ENCODE data around the gene CDIPT.
"Not testable (repeated sequence)": the region's sequence is repeated elsewhere in the genome, so short reads cannot be mapped to it uniquely, and the experiment has no call there.

Gene CDIPT, protein sequence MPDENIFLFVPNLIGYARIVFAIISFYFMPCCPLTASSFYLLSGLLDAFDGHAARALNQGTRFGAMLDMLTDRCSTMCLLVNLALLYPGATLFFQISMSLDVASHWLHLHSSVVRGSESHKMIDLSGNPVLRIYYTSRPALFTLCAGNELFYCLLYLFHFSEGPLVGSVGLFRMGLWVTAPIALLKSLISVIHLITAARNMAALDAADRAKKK

DNA sequence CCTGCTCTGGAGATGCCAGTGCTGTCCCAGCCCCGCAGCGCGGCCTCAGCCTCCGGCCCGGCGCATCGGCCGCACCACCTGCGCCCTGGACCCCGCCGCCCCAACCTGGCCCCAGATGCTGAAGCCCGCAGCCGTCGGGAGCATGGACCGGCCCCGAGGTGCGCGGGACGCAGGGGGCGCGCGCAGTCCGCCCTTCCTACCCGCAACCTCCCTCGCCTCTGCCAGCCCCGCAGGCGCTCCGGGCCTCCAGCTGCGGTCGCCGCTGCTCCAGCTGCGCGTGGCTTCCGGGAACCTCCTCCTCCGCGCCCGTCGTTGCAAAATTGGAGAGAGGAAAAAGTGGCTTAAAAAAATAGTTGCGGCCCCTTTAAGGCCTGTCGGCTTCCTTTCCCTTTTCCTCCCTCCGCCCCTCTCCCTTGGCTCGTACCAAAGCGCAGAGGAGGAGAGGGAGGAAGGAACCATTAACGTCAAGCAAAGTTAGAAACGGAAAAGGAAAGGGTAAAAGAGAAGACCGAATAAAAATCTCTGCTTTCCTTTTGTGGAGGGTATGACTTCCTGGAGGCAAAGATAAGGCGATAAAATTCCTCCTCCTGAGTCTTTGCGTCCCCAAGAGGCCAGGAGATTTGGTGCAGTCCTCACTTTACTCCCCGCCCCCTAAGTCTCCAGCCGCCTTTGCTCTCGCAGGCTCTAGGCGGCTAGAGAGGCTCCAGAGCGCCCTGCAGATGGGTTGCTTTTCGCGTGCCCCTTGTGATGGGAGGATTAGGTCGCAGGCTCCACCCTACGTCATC, at the start of gene CDIPT:
Gene CDIPT, minus strand, starts transcription at position 343 of the 785 bp plus-strand sequence. CDS start 369 bp downstream, outside the sequence.
- DNase-seq (ENCODE audit: insufficient read length, low spot score): peak; percentile 91
- FAIRE-seq: peak; percentile 36

DNA sequence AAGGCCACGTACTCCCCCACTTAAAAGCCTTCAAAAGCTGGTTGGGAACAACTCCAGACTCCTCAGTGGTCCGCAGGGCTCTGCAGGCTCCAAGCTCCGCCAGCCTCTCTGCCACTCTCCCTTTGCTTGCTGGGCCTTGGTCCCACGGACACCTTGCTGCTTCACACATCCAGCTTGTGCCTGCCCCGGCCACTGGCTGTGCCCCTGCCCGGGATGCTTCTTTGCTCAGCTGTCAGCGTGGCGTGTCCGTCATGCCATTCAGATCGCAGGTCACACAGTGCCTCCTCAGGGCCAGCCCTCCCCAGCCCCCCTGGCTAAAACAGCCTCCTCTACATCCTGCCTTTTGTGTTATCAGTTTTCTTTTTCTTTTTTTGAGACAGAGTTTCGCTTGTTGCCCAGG, 49.1 kb upstream of the CDIPT start:
- DNase-seq (ENCODE audit: insufficient read length, low spot score) (no peak), FAIRE-seq (no peak)

DNA sequence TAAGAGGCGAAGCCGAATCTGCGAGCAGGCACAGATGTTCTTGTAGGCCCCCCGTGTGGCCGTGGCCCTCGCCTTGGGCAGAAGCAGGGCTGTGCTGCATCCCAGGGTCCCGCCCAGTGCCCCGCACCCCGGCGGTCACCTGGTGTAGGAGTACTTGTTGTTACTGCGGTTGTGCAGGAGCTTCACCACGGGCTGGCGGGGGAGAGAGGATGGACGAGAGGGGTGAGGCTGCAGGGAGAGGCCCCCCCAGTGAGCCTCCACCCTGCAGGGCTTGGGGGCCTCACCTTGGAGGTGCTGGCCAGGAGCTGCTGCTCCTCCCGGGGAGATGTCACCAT, 48.6 kb upstream of the CDIPT start:
- DNase-seq (ENCODE audit: insufficient read length, low spot score) (no peak), FAIRE-seq (no peak)

DNA sequence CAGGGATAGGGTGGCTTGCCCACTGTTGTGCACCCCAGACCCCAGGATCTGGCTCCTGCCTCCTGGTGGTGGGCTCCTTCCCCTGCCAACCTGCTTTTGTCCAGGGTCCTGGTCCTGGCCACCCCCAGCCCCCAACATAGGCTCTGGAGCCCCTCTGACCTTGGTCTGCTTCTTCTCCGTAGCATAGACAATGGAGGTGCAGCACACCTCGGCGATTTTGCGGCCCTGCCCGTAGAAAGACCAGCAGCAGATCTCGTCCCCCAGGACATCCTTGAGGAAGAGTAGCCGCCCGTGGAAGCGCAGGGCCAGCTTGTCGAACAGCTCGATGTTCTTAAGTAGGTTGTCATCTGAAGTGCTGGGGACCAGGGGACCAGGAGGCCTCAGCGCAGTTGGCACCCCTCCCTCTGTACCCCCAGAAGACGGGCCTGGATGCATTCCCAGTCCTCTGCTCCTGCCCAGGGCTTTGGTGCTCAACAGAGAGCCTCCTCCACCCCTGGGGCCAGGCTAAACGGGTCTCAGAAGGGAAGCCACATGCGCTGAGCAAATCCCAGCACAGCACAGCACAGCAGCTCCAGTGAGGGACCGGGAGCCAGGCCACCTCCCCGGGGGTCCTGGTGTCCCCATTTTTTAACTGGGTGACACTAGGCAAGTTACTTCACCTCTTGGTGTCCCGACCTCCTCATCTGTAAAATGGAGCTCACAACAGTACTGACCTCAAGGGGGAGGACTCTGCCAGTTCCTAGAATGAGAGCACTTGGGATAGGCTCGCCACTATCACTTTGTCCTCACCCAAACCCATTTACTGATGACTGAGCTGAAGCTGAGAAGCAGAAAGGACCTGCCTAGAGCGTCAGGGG, 48.0 kb upstream of the CDIPT start:
- FAIRE-seq: no peak
- no peak for DNase-seq (ENCODE audit: insufficient read length, low spot score)

DNA sequence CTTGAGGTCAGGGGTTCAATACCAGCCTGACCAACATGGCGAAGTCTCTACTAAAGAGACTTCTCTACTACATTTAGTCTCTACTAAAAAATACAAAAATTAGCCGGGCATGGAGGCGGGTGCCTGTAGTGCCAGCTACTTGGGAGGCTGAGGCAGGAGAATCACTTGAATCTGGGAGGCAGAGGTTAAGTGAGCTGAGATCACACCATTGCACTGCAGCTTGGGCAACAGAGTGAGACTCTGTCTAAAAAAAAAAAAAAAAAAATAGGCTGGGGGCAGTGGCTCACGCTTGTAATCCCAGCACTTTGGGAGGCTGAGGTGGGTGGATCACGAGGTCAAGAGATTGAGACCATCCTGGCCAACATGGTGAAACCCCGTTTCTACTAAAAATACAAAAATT, 46.8 kb upstream of the CDIPT start:
- not testable (repeated sequence) for DNase-seq (ENCODE audit: insufficient read length, low spot score); FAIRE-seq

DNA sequence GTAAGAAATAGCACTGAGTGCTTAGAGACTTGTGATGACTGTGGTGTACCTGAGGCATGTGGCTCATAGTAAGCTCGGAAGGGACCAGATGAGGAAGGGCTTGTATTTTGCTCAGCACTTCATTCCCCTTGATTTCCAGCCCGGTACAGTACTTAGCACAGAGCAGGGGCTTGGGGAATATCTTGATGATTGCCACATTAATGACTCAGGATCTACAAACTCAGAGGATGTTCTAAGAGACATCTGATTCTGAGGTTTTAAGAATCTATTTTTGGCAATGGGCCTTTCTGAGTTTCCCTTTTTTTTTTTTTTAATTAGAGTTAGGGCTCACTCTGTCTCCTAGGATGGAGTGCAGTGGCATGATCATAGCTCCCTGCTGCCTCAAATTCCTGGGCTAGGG, 46.4 kb upstream of the CDIPT start:
- DNase-seq (ENCODE audit: insufficient read length, low spot score) (no peak), FAIRE-seq (no peak)

DNA sequence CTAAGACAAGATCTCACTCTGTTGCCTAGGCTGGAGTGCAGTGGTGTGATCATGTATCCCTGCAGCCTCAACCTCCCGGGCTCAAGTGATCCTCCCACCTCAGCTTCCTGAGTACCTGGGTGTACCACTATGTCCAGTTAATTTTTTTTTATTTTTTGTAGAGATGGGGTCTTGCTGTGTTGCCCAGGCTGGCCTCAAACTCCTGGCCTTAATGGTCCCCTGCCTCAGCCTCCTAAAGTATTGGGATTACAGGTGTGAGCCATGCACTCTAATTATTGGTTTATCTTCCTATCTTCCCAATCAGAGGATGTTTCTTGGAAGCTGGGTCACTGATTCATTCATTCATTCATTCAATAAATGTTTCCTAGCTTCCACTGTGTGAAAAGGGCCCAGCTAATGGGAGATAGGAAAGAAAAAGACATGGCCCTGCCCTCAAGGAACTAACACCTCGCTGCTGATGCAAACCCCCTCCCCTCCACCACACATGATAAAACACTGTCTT, 45.7 kb upstream of the CDIPT start:
- FAIRE-seq (no peak), DNase-seq (ENCODE audit: insufficient read length, low spot score) (no peak)

DNA sequence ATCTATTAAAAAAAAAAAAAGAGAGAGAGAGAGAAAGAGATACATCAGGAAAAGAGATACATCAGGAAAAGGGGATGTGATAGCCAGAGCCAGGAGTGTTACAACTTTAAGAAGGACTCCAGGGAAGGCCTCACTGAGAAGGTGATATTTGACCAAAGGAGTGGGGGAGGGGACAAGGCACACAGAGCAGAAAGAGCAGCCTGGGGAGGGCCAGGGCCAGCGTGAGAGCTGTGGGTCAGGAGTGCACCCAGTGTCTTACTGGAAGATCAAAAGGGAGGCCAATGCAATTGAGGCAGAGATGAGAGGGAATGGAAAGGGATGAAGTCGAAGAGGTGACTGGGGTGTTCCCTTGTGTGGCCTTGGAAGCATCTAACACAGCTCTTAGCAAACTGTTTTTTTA, 44.9 kb upstream of the CDIPT start:
- DNase-seq (ENCODE audit: insufficient read length, low spot score) (no peak), FAIRE-seq (no peak)

DNA sequence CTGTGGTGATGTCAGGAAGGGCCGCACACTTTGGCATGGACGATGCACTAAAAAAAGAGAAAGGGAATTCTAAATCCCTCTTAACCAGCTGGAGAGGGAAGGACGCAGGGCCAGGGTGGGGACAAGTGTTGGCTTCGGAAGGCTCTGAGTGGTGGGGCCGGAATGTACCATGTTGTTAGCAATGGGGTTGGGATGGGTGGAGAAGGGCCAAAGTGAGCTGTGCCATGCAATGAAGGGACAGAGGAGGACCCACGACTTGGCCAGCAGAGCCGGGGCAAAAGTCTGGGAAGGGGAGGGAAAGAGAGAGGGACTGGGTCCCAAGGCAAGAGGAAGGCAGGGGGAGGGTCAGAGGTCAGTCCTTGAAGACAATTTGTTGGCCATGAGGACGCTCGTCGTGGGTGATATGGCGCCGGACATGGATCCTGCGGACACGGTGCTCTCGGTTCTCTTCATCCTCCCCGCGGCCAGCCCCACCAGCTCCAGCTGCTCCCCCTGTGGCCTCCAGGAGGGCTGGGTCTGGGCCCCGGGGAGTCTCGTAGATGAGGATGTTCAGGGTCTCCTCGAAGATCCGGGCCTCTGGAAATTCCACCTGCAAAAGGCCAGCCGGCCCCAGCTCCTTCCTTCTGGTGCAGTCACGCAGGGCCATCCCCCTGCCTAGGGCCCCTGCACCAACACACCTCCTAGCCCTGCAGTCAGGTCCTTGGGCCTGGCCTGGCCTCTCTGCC, 43.7 kb upstream of the CDIPT start:
- DNase-seq (ENCODE audit: insufficient read length, low spot score) (no peak), FAIRE-seq (no peak)

DNA sequence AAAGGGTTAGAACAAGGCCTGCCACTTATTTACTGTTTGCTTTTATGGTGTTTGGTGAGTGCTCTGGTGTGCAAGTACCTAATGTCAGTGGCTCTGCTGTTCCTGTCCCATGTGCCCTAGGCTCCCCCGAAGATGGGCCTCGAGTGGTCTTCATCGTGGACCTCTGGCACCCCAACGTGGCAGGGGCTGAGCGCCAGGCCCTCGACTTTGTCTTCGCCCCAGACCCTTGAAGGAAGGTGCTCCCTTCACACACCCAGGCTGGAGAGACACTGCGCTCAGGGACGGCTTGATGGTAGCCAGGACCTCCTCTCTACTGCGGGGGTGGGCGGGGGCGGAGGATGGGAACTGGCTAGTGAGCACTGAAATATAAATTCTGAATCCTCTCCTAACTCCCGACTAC, 42.6 kb upstream of the CDIPT start:
- DNase-seq (ENCODE audit: insufficient read length, low spot score): no peak
- FAIRE-seq: no peak

DNA sequence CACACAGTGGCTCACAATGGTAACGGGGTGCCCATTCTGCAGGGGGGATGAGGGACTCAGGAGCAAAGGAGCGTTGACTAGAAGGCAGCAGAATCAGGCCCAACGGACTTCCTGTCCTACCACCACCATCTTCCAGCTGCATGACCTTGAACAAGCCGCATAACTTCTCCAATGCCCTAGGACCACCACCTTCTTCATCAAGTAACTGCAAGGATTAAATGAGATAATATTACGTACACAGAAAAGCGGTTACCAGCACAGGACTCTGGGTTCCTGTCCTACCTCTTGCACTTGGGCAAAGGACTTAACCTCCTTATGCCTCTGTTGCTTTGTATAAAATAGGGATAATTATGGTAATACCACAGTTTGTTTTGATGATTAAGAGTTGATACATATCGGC, 41.9 kb upstream of the CDIPT start:
- FAIRE-seq (no peak), DNase-seq (ENCODE audit: insufficient read length, low spot score) (no peak)

DNA sequence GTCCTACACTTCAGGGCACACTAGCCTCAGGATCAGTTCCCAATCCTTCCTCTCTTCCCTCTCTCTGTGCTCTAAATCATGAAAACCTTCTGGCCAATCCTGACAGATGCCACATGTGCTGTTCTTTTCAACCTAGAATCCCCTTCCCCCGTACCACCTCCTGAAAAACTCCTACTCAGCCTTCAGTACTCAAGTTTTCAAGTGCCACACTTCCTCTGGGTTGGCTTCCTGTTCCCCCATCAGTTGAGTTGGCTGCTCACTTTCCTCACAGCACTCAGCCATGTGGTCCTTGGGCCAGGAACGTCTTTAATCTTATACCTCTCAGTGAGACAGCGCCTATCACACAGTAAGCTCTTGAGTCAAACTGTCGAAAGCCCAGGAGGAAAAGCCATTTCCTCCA, 40.6 kb upstream of the CDIPT start:
- FAIRE-seq: no peak
- no peak for DNase-seq (ENCODE audit: insufficient read length, low spot score)

DNA sequence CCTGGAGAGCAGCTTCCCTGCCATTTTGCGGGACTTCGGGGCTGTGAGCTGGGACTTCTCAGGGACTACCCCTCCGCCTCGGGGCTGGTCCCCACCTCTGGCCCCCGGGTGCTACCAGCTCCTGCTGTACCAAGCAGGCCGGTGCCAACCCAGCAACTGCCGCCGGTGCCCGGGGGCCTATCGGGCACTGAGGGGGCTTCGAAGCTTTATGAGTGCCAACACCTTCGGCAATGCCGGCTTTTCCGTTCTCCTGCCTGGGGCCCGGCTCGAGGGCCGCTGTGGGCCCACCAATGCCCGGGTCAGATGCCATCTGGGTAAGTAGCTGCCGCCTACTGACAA, 38.5 kb upstream of the CDIPT start:
- DNase-seq (ENCODE audit: insufficient read length, low spot score): no peak

DNA sequence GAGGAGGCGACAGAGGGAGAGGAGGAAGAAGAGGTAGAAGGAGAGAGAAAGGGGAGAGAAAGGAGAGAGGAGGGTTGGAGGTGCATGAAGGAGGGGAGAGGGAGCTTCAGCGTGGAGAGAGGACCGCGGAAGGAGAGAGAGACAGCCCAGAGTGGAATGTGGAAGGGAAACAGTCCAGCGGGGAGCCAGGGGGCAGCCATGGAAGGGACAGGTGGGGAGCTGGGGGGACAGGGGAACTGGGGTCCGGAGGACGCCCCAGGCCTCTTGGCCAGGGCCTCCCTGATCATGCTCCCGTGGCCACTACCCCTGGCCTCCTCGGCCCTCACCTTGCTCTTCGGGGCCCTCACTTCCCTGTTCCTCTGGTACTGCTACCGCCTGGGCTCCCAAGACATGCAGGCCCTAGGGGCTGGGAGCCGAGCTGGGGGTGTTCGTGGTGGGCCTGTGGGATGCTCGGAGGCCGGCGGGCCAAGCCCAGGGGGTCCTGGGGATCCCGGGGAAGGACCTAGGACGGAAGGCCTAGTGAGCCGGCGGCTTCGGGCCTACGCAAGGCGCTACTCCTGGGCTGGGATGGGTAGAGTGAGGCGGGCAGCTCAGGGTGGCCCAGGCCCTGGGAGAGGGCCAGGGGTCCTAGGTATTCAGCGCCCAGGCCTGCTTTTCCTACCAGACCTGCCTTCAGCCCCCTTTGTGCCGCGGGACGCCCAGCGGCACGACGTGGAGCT, 38.0 kb upstream of the CDIPT start:
- peak; percentile 25 for DNase-seq (ENCODE audit: insufficient read length, low spot score)
- no peak for FAIRE-seq

More for the DNA sequence above, 38.5 kb upstream of the CDIPT start:
- no peak for FAIRE-seq

DNA sequence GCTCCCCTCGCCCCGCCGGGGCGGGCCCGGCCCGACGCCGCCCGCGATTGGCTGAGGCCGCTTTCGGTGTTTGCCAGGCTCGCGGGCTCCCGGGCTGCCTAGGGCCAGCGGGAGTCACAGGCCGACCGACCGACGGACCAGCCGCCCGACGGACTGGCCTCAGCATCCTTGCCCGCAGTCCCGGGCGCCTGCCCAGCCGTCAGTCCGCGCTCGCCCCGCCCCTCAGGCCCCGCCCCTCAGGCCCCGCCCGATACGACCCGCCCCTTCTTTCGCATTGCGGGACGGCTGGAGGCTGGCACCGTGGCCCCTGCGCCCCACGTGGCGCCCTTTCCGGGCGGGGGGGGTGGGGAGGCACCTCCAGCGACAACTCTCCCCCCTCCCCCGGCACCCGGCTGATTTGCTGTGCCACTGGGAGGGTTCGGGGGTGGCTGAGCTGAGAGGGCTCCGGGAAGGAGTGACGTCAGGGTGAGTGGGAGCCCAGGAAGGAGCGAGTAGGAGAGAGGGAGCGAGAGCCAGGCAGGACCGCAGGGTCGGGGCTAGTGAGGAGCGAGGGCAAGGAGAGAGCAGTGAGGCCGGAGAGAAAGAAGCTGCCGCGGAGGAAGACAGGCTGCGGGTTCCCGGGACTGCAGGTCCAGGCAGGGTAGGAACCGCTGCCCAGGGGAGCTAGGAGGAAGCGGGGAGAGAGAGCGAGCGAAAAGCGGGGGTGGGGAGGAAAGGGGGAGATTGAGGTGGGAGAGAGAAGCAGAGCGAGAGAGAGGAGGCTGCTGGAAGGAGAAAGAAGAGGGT, 37.3 kb upstream of the CDIPT start, which contains the start of gene ASPHD1:
Gene ASPHD1, plus strand, starts transcription at position 387 of the 786 bp plus-strand sequence. CDS start 484 bp downstream, outside the sequence.
- FAIRE-seq (peak; percentile 4), DNase-seq (ENCODE audit: insufficient read length, low spot score) (peak; percentile 88)

DNA sequence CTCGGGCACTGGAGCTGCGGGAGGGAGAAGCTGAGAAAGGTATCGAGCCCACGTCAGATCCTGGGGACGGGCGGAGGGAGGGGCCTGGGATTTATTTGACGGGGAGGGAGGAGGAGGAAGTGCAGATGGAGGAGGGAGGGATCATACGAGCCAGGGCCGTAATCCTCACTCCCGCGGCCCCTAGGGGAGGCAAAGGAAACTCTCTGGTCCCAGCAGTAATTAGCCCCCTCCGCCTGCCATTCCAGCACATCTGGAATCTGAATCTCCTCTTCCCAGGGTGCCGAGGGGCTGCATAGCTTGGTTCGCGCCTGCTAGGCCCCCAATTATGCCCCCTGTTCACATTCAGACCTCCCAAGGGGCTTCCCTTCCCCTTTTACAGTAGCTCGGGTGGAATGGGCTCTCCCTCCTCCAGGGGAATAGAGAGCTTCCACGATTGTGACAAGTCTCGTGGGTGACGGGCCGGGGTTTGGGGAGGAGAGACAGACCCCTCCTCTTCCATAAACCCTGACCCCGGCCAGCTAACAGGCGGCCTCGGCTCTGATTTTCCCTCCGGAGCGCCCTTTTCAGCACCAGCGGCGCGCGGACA, 36.6 kb upstream of the CDIPT start, which contains the start of gene SEZ6L2:
Gene SEZ6L2, minus strand, starts transcription at position 35 of the 586 bp plus-strand sequence. CDS start 531 bp downstream, outside the sequence.
- DNase-seq (ENCODE audit: insufficient read length, low spot score) (peak; percentile 96), FAIRE-seq (no peak)

DNA sequence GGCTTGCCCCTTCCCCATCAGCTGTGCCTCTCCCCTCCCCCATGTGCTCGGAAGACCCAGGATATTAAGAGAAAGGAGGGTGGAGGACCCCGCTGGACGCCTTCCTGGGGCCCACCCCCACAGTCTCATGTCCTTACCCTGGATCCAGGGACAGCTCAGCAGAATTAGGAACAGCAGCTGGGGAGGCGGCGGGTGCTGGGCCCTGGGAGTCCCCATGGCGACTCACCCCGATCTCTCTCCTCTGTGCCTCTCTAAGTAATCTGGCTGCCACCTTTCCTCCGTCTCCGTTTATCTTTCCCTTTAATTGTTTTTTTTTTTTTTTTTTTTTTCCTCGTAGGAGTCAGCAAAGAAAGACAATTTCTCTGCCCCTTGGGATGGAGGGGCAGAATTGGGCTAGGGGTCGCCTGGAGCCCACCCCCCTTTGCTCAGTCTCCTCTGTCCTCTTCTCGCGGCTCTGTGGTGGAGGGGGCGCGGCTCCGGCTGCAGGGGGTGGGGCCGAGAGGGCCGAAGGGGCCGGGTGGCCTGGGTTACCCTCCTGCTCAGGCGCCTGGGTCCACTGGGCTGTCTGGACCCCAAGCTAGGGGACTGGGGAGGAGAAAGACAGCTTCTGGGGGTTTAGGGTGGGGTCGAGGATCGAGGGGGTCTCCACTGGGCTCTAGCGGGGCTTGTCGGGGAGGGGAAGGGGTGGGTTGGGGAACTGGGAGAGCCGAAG, 35.9 kb upstream of the CDIPT start:
- peak; percentile 80 for DNase-seq (ENCODE audit: insufficient read length, low spot score)

More for the DNA sequence above, 35.9 kb upstream of the CDIPT start:
- no peak for FAIRE-seq

Measured in HTR-8/SVneo (cell line).